ENCODE data around the gene TENM4.
A peak's percentile ranks its signal among the peaks of the same experiment; 100 is the strongest.

Gene TENM4

DNA sequence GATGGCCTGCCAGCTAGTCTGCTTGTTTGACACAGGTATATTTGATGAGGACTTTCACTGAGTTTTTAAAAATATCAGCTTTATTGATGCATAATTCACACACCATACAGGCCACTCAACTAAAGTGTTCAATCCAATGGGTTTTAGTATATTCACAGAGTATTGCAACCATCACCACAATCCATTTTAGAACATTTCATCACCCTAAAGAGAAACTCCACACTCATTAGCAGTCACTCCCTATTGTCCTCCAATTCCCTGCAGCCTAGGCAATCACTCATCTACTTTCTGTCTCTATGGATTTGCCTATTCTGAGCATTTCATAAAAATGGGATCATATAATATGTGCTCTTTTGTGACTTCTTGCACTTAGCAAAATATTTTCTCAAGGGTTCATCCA is 468.2 kb downstream of the TENM4 start:
- no peak for DNase-seq (ENCODE audit: low read depth)

DNA sequence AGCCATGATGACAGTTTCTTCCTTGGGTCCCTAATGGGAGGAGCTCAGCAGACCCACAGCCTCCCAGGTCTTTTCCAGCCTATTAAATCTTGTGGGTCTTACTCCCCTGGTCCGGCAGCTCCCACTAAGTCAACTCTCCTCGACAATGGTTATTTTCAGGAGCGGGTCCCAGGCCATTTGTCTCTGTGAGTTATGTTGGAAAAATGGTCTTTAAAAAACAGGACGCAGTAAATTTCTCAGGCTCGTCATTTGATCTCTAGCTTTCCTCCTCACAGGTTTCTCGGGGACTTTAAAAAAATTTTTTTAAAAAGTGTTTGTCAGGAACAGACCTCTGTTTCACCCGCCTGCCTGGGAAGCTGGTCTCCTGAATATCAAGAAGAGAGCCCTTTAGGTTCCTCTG is 468.7 kb downstream of the TENM4 start:
- DNase-seq (ENCODE audit: low read depth), result no peak

DNA sequence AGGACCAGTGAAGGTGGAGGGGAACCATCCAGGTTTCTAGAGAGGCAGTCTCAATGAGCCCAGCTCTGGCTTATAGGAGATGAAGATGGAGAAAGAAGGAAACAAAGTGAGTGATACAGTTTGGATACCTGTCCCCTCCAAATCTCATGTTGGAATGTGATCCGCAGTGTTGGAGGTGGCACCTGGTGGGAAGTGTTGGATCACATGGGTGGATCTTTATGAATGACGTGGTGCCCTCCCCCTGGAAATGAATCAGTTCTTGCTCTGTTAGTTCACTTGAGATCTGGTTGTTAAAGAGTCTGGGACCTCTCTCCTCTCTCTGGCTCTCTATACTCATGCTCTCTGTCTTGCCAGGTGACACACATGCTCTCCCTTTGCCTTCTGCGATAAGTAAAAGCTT is 473.0 kb downstream of the TENM4 start:
- DNase-seq (ENCODE audit: low read depth), result no peak

DNA sequence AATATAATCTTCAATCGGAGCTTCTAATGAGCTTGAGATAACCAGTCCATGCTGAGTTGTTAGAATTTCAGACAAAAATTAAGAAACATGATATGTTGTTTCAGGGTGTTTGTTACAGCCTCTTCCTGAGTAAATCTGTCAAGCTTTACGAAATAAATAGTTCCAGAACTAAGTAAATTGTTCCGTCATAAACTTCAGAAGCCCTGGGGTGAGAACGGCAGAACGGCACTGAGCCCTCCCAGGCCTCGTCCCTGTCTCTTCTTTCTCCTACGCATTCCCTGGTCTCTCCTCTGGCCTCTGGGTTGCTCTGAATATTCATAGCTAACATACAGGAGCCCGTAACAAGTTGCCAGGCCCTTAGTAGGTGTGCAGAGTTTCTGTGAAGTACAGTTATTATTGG is 475.4 kb downstream of the TENM4 start:
- no peak for DNase-seq (ENCODE audit: low read depth)

DNA sequence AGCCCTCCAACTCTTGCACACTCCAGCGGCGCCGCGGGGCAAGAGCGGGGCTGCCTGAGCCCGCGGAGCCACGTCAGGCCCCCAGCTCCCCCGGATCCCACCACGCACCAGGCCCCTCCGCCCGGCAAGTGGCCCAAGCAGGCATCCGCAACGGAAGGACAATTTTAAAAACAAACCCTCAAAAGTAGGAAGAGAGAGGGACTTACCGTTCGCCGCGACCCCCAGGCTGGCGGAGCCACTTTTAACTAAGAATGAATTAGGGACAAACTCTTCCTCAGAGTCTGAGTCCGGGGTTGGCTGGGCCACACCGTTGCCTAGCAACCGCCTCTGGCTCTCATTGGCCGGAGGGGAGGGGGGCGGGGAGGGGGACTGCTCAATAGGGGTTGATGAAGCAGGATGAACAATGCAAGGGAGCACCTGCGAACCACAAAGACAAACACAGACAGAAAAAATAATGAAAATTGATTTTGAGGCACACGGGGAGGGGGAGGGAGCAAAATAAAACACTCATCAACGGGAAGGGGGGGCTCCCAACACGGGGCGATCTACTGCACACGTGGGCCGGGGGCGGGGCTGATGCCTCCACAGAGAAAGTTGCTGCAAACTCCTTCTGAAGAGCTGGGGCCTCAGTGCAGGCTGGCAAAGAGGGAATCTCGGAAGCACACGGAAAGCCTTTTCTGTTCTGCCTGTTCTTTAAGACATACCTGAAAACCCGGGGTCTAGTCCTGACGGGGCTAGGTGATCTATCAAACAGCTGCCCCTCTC is 478.7 kb downstream of the TENM4 start:
- DNase-seq (ENCODE audit: low read depth), result peak; percentile 44

DNA sequence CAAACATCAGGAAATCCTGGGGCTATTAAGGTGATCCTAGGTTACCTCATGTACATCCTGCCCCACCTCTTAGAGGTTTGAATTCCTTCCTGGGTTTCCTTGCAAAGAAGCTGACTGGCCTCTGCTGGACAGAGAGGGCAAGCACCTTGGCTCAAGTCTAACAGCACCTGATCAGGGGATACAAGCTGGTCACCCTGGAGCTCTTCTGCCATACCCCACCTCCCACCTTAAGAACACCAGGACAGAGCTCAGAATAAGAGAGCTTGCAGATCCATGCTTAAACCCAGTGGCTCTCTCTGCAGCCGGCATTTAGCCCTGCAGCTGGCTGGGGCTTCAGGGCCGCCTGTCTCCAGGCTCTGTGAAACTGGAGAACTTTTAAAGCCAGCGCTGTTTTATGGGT is 479.6 kb downstream of the TENM4 start:
- peak; percentile 32 for DNase-seq (ENCODE audit: low read depth)

DNA sequence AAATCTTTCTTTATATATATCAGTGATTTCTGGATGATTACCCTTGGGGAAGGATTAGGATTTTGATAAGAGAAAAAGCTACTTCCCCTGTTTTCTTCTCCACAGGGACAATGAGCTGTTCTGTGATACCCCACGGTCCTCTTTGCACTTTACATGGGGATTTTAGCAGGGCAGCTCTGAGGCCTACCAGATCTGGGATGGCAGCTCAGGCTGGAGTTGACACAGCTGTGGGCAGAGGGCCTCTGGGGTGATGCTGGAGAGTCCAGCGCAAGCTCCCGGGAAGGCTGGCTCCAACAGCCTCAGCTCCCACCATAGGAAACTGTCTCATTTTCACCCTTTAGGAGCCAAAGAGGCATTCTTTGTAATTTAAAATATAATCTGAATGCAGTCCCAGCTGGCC is 482.4 kb downstream of the TENM4 start:
- DNase-seq (ENCODE audit: low read depth), result no peak

DNA sequence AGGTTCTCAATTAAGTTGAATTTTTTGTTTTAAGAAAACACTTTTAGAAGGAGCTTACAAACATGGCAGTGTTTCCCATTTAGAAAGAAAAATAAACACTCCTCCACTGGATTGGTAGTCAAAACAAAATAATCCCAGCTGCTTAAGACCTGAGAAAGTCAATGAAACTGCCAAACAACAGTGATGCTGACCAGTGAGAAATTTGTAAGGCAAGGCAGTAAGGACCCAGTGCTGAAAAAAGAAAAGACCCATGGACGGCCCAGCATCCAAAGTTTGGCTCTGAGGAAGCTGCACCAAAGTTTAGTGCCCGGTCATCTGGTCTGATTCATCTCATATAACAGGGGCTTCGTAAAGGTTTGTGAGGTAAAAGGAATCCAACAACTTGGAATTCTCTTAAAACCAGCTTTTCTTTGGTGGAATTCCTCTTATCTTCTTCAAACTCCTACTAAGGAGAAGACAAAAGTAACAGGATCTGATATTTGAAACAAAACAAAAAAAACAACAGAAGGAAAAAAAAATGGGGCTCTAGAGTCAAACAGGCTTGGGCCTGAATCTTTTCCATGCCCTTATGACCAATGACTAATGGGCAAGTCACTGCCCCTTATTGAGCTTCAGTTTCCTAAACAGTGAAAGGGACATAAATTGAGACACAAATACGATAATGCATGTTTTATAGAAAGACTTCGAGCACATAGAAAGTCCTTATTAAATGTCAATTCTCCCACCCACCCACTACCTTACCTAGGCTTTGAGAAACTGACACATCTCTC is 483.2 kb downstream of the TENM4 start:
- no peak for DNase-seq (ENCODE audit: low read depth)

DNA sequence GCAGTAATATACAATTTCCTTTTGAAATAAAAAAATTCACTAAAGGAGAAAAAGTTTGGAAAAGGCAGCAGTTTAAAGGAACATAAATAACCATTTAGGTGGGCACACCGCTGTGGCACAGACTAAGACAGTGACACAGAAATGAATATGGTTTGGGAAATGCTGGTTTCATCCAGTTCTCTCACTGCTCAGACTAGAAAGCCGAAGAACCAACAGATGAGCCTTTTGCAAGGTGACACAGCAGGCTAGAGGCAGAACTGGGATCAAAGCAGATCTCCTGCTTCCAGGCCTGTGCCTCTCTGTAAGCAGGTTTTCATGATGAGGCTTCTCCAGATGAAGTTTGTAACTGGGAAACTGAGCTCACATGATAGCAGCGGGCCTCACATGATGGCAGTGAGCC is 486.1 kb downstream of the TENM4 start:
- no peak for DNase-seq (ENCODE audit: low read depth)

DNA sequence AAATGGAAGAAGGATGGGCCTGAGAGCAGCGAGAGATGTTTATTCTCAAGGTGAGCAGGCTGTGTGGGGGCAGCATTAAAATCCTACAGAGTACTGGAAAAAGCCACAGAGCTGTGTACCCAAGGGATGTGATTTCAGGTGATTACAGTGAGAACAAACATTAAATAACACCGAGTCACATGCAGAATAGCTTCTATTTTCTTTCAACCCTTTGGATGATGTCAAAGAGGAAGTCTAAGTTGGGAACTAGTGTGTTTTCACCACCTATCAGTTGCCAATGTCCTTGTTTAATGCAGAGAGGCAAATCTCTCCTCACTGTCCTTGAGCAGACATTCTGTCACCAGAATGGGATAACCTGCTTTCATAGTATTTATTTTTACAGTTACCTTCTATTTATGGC is 486.6 kb downstream of the TENM4 start:
- DNase-seq (ENCODE audit: low read depth), result no peak

DNA sequence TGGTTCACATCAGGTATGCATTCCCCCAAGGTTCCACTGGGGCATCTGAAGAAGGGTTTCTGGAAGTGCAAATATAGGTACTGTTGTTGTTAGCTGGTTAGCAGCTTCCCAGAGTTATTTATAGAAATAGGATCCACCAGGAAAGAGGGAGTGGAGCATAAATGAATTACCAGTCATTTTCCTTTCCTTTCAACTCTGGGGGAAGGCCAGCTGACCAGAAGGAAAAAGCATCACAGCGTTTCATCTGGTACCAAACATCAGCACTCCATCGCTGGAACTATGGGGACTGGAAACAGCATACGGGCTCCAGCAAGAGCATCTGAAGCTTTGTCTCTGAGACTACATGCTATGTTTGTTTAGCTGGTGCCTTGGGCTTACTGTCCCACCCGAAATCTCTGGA is 487.9 kb downstream of the TENM4 start:
- no peak for DNase-seq (ENCODE audit: low read depth)

DNA sequence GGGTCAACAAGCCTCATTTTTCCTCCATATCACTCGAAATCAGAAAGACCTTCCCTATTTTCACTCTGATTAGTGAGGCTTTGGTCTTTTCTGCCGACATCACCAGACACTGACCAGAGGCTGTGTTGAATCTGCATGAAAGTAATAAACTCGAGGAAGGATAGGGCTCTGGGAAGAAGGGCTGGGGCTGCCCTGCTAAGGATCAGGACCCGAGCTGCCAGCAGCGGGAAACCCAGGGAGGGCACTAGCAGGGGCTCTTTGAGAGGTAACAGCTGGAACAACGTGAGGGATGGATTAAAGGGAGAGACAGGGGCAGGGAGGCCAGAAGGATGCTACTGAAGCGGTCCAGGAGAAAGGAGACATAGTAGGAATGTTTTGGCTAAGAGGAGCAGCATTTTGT is 488.7 kb downstream of the TENM4 start:
- DNase-seq (ENCODE audit: low read depth), result no peak

DNA sequence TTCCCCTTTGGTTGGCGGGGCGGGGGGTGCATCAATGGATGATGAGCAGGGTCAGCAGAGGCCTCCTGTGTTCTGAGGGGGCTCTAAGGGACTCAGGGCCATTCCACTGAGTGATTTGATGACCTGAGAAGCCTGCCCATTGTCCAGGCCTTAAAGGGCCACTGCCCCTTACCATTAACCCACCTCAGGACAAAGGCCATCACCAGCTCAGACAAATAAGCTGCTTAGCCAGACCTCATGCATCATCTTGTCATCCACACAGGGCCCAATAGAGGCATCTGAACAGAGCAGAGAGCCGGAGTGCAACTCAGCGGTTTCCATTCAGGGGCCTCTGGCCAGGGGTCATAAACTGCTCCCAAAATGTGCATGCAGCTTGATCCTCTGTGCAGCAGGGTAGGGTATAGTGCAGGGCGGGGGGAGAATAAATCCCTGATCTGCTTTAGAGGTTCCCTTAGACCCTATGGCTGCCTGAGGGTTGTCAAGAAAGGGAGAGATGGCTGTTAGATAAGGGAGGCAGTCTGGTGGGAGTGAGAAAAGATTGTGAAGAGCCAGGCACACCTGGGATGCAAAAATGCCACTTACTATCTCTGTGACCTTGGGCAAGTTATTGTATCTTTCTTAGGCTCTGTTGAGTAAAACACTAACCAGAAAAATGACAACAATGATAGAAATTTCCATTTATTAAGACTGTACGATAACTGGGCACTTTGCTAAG is 490.7 kb downstream of the TENM4 start:
- DNase-seq (ENCODE audit: low read depth), result no peak

DNA sequence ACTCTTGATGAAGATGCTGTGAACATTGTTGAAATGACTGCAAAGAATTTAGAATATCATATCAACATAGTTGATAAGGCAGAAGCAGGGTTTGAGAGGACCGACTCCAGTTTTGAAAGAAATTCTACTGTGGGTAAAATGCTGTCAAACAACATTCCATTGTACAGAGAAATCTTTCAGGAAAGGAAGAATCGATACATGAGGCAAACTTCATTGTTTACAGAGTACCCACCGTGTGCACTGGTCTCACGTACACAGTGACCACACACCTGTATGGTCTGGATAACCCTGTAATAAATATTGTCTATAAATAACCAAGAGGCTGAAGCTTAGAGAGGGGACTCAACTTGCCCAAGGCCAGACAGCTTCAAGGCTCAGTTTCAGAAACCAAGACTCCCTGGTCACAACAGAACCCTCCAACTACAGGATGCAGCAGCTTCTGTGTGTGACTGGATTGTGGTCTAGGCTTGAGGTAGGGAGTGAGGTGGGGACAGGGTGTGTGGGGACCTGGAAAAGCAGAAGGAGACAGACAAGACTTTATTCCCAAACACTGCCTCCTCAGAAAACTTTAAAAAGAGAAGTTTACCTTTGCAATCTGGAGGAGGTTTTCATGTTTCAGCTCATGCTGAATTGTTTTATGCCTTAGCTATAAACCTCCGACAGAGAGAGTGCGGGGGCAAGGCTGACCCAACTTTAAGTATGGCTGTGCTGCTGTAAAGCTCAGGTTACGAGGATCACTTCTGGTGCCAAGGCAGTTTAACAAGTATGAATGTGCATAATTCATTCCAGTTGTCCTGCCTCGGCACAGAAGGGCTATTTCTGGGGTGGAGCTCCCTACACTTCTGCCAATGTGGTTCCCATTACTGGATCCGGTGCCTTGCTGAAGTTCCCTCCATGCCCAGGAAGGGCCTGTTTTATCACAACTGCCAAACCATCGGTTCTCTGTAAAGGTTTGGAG is 493.6 kb downstream of the TENM4 start:
- DNase-seq (ENCODE audit: low read depth), result no peak

DNA sequence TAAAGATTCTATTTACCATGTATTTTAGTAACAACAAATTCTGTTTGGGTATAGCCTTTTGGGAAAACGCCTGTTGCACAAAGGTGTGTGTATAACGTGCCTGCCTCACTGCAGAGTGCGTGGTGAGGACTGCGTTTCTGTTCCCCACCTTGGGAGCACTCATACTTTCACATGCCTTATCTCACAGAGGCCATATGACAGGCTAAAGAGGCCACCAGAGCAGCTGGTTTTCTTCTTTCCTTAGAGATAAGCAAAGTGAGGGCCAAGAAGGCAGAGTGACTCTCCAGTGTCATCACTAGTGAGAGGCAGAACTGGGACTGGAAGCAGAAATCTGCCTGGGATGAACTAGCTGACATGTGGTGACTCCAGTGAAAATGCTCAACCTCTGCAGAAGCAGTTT is 497.0 kb downstream of the TENM4 start:
- no peak for DNase-seq (ENCODE audit: low read depth)

DNA sequence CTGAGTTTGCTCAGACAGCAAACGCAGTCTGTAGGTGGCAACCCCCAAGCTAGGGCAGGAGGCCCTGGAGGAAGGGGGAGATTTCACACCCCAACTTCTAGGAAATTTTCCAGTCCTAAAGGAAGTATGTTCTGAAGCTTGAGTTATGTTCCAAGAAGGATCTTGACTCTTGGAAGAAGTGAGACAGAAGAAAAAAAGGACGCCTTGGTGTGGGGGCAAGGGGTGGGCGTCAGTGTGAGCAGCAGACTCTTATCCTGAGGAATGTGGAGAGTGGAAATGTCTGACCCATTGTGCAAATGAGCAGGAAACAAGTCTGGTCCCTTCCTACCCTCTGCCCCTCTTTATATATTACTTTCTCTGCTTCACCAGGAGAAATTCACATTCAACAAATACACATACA is 497.7 kb downstream of the TENM4 start:
- no peak for DNase-seq (ENCODE audit: low read depth)

DNA sequence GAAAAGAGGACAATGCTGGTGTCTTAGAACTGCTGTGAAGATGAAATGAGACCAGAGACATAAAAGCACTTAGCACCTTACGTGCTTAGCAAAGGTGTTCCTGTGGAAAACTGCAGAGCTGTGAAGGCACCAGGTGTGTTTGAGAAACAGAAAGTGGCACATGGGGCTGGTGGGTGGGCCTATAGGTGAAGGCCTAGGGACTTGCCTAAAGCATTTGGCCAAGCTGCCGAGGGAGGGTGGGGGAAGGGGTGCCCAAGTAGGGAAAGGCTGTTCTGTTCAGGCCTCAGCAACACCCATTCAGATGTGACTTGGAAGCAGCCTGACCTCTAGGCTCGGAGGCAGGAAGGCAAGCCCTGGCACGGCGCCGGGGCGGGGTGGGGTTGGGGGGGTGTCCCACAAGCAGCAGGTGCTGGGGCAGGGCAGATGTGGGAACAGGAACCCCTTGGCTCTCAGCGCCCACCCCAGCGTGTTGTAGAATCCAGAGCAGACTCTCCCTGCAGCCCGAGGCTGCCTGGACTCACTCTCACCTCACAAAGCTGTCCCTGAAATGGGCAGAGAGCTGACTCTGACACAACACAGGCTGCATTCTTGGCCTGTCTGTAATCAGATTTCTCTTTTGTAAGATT is 499.5 kb downstream of the TENM4 start:
- no peak for DNase-seq (ENCODE audit: low read depth)

DNA sequence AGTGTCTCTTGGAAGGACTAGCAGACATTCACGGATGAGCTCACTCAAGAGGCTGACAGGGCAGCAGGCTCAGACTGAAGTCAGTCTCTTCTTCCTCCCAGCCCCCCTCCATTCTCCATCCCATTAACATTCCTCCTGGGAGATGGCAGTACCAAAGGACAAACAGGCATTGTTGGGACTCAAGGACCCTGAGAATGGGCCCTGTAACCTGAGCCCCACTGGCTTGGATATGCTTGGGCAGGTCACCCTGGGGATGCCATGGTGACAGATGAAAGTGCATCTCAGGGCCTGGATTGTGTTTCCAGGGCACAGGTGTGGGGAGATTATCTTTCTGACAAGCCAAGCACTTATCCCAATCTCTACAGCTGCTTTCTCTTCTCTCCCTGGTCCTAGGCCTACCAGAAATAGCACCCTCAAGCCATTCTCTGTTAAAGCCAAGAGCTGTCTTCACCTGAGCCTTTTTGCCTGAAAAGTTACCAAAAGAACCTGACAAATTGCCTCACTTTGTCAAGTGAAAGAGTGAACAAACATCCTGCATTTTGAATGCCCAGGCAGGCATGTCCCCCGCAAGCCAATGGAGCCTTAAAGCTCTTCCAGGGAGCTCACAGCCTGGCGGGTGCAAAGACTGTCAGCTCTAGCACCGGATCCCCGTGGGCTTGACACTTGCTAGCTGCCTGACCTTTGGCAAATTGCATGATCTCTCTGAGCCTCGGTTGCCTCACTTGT is 500.2 kb downstream of the TENM4 start:
- no peak for DNase-seq (ENCODE audit: low read depth)

DNA sequence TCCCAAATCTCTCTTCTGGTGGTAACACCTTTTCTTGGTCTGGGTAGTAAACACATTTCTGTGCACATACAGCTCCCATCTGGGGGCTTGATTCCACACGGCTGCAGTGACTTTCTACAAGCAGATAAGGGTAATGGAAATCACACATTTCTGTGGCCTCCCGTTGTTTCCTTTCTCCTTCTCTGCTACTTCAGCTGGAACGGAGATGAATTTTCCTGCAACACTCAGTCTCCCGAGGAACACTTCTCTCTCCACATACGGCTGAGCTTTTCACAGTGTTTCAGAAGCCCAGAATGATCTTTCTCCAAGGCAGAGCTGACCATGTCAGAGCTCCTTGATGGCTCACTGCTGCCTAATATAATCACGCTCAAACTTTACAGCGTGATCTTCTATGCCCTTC is 501.9 kb downstream of the TENM4 start:
- no peak for DNase-seq (ENCODE audit: low read depth)

DNA sequence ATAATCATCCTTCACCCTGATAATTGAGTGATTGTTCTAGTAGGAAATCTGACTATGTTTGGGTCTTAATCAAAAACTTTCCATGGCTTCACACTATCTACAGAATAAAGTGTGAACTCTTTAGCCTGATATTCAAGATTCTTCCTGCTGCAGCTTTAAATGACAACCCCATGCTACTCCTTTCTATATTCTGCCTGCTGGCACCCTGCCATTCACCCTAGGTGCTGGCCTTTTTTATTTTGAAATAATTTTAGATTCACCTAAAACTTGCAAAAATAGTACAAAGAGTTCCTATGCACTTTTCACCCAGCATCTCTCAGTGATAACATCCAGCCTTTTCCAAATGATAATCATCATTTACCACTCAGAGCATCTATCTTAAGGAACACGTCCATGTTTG is 502.8 kb downstream of the TENM4 start:
- no peak for DNase-seq (ENCODE audit: low read depth)

Data from amniotic epithelial cell (primary cell).